Limb (tissue), 2 donors: Measurements from ENCODE around the gene E2F2.
"Not testable (repeated sequence)": the region's sequence is repeated elsewhere in the genome, so short reads cannot be mapped to it uniquely, and the experiment has no call there.

ENCODE experiments used
- DNase-seq, 2 donors: peaks; one replicate each; pipeline ENCODE4 v3.0.0-alpha.2; 2016; ENCODE audit errors: extremely low spot score in 2 of 2

Gene E2F2

GRCh38 chr1:23546897-23547584, 16.0 kb upstream of the E2F2 start:
- DNase-seq = no peak

- no peak for DNase-seq
Observed at GRCh38 chr1:23545851-23546250, 14.8 kb upstream of the E2F2 start.

- DNase-seq = peak in 1 of 2 donors; percentile 82
Observed at GRCh38 chr1:23544444-23545389, 13.7 kb upstream of the E2F2 start.

GRCh38 chr1:23543707-23544443, 12.8 kb upstream of the E2F2 start:
- DNase-seq = no peak

DNA sequence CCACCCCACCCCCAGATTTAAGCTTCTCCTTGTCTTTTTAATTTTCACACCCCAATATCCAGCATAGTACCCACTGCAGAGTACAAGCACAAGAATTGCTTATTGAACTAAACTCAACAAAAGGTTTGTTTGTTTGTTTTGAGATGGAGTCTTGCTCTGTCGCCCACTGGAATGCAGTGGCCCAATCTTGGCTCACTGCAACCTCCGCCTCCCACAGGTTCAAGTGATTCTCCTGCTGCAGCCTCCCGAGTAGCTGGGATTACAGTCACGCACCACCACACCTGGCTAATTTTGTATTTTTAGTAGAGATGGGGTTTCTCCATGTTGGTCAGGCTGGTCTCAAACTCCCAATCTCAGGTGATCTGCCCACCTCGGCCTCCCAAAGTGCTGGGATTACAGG, 11.9 kb upstream of the E2F2 start:
- not testable (repeated sequence) for DNase-seq

DNA sequence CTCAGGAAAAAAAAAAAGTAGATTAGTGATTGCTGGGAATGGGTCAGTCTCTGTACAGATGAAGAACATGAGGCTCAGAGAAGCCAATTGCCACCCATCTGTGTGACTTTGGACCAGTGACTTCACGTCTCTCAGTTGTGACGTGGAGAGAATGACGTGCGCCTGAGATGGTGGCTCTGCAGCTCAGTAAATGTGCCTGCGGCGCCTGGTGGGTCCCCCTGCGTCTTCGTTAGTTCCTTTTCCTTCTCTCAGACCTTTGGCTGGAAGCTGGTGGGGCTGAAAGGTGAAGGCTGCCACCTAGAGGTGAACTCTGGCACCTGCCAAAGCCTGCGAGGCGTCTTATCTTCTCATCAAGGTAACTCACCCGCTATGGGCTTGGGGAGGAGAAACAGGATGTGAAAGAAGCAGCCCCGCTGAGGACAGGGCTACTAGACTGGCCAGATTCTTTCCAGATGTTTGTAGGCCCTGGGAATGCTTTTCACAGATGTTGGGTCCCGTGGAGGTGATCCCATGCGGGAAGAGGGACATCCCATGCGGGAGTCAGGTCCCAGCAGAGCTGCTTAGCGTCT, 8.7 kb upstream of the E2F2 start:
- DNase-seq = peak; percentile 90 to 91

DNA sequence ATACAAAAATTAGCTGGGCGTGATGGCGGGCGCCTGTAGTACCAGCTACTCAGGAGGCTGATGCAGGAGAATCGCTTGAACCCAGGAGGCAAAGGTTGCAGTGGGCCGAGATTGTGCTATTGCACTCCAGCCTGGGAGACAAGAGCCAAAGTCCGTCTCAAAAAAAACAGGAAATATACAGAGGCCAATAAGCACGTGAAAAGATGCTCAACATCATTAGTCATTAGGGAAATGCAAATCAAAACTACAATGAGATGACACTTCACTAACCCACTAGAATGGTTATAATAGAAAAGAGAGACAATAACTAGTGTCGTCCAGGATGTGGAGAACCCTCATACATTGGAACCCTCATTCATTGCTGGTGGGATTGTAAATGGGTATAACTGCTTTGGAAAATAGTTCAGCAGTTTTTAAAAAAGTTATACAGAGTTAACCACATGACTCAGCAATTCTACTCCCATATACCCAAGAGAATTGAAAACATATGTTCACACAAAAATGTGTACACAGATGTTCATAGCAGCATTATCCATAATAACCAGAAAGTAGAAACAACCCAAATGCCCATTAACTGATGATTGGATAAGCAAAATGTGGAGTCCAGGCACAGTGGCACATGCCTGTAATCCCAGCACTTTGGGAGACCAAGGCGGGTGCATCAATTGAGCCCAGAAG, 6.4 kb upstream of the E2F2 start:
- DNase-seq = no peak

DNA sequence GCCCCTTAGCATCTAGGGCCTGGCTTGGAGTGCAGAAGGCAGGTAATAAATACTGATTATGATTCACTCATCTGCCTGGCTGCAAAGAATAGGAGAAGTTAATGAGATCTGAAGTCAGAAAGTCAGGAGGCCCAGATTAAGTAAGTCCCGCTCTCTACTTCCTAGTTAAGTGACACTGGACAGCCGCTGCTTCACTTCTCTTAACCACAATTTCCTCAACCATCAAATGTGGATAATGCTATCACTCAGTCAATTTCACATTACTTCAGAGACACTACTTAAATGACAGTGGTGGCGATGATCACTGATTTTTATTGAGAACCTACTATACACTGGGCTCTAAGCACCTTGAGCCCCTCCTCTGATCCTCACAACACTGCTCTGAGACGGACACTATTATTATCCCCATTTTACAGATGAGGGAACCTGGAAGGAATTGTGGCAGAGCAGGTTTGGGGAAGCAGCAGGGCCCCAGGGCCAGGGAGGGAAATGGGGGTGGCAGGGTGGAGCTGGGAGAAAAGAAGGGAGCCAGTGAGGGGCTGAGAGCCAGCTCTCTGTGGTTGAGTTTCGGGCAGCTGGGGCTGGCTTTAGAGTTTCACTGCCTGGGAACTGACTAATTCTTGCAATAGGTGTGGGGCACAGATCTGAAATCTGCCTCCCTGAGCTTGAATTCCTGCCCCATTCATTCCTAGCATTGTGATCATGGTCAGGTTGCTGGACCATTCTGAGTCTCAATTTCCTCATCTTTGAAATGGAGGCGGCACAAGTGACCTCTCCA, 2.4 kb upstream of the E2F2 start:
- no peak for DNase-seq

DNA sequence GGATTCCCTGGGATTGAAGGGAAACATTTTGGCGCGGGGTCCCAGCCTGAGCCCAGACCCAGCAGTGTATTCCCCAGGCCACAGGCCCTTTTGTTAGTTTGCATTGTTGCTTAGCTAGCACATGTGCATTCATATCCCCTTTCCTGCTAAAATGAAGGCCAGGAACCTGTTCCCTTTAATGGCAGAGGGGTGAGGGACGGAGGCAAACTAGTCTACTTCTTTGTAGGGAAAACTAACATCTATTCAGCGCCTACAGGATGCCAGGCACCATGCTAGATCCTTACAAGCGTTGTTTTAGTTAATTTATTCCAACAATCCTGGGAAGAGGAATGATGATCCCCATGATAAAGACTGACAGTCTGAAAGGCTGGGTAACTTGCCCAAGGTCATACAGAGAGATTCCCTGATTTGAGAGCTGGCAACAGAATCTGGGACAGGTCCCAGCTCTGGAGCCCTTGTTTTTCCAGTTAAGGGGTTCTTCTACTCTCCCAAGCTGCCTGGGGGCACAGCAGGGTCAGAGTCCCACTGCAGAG, 595 bp upstream of the E2F2 start:
- no peak for DNase-seq

- DNase-seq = no peak
Observed at GRCh38 chr1:23530087-23530746, 816 bp downstream of the E2F2 start.

GRCh38 chr1:23529146-23530086, 1.6 kb downstream of the E2F2 start:
- no peak for DNase-seq

DNA sequence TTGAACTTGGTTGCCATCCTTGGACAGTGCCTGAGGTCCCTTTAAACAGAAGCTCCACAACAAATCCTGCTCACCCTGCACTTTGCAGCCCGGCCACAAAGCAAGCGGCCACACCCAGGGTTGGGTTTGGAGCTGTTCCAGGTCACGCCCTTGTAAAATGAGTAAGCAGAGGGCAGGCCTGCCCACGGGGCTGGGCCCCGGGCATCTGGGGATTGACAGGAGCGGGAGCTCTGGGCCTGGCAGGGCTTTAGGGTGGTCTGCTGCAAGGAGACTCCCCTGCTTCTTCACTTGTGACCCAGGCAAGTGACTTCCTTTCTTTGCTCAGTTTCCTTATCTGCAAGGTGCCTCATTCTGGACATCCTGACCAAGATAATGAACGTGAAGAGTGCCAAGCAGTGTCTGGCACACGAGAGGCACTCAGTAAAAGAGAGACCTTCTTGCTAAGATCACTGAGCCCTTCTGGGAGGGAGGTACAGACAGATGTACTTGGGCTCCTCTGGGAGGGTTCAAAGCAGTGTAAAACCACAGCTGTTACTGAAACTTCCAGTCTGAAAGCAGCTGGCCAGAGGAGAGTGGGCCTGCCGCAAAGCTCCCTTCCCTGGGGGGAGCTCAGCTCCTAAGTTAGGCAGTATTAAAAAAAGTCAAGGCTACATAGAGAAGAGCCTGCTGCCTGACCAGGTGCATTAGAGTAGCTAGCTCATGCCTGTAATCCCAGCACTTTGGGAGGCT, 2.6 kb downstream of the E2F2 start:
- peak; percentile 75 to 77 for DNase-seq

GRCh38 chr1:23527900-23528249, 3.2 kb downstream of the E2F2 start:
- no peak for DNase-seq

GRCh38 chr1:23527366-23527765, 3.7 kb downstream of the E2F2 start:
- DNase-seq = no peak

GRCh38 chr1:23526329-23527041, 4.5 kb downstream of the E2F2 start:
- DNase-seq = no peak

DNA sequence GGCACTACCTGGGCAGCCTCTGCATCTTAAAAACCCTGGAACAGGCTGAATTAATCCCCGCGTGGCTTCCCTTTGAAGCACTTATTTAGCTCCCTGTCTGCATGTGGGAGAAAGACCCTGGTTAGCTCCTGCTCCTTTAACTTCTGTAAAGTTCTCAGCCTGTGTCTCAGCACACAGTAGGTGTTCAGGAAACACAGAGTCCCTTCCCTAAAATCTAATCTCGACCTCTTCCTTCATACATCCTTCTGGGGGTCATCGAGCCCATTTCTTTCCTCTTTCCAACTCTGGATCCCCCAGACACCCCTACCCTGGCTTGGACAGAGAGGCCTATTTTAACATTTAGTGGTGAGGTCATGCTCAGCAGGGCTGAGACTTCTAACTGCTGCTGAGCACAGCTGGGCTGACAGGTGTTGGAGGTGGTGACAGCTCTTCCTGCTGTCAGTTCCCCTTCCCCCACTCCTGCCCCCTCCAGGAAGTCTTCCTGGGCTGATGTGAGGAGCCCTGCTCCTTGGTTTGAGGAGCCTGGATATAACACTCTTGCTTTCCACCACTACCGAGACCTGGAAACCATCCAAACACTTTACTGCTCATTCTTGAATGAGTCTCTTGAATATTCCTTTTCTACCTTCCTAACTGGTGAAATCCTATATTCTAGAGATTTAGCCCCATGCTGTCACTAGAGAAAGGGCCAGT, 5.3 kb downstream of the E2F2 start:
- DNase-seq = no peak
